ENCODE measurements around the gene MAVS.

DNA sequence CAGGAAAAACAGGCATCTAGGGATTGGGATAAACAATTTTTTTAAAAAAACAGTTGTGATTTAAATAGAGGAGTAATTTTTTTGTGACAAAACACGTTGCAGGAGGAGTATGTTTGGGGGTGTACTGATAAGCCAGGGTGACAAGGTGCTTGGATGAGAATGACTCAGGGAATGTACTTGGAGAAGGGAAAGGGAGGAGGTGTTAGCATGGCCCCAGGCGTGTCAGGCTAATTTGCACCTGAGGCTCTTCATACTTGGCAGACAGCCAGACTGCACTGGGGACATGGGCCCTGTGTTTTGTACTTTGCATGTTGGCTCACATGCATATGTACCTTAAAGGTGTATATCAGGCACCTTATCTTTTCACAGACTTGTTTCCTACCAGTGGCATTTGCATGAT lies 65.3 kb downstream of the MAVS start:
- TF ChIP-seq, protein P1, sequence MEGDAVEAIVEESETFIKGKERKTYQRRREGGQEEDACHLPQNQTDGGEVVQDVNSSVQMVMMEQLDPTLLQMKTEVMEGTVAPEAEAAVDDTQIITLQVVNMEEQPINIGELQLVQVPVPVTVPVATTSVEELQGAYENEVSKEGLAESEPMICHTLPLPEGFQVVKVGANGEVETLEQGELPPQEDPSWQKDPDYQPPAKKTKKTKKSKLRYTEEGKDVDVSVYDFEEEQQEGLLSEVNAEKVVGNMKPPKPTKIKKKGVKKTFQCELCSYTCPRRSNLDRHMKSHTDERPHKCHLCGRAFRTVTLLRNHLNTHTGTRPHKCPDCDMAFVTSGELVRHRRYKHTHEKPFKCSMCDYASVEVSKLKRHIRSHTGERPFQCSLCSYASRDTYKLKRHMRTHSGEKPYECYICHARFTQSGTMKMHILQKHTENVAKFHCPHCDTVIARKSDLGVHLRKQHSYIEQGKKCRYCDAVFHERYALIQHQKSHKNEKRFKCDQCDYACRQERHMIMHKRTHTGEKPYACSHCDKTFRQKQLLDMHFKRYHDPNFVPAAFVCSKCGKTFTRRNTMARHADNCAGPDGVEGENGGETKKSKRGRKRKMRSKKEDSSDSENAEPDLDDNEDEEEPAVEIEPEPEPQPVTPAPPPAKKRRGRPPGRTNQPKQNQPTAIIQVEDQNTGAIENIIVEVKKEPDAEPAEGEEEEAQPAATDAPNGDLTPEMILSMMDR (IDR thresholded peaks at IDR 0.05): no peak
- TF ChIP-seq ATF1 (CRISPR knock-in tag; IDR thresholded peaks at IDR 0.05): no peak
- TF ChIP-seq, protein P2, sequence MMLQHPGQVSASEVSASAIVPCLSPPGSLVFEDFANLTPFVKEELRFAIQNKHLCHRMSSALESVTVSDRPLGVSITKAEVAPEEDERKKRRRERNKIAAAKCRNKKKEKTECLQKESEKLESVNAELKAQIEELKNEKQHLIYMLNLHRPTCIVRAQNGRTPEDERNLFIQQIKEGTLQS (CRISPR knock-in tag; conservative IDR thresholded peaks at IDR 0.05): no peak
- TF ChIP-seq, protein P3, sequence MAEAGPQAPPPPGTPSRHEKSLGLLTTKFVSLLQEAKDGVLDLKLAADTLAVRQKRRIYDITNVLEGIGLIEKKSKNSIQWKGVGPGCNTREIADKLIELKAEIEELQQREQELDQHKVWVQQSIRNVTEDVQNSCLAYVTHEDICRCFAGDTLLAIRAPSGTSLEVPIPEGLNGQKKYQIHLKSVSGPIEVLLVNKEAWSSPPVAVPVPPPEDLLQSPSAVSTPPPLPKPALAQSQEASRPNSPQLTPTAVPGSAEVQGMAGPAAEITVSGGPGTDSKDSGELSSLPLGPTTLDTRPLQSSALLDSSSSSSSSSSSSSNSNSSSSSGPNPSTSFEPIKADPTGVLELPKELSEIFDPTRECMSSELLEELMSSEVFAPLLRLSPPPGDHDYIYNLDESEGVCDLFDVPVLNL (CRISPR knock-in tag; IDR thresholded peaks at IDR 0.05; ENCODE audit: borderline replicate concordance, low read depth): no peak
- TF ChIP-seq, protein P4, sequence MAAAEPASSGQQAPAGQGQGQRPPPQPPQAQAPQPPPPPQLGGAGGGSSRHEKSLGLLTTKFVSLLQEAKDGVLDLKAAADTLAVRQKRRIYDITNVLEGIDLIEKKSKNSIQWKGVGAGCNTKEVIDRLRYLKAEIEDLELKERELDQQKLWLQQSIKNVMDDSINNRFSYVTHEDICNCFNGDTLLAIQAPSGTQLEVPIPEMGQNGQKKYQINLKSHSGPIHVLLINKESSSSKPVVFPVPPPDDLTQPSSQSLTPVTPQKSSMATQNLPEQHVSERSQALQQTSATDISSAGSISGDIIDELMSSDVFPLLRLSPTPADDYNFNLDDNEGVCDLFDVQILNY (CRISPR knock-in tag; IDR thresholded peaks at IDR 0.05): no peak
- no peak for TF ChIP-seq GABPB1 (CRISPR knock-in tag; IDR thresholded peaks at IDR 0.05)
- TF ChIP-seq, protein P5, sequence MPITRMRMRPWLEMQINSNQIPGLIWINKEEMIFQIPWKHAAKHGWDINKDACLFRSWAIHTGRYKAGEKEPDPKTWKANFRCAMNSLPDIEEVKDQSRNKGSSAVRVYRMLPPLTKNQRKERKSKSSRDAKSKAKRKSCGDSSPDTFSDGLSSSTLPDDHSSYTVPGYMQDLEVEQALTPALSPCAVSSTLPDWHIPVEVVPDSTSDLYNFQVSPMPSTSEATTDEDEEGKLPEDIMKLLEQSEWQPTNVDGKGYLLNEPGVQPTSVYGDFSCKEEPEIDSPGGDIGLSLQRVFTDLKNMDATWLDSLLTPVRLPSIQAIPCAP (CRISPR knock-in tag; IDR thresholded peaks at IDR 0.05): no peak
- no peak for TF ChIP-seq FOXK1 (CRISPR knock-in tag; IDR thresholded peaks at IDR 0.05)
- no peak for TF ChIP-seq MYBL2 (CRISPR knock-in tag; IDR thresholded peaks at IDR 0.05)
- TF ChIP-seq, protein P6, sequence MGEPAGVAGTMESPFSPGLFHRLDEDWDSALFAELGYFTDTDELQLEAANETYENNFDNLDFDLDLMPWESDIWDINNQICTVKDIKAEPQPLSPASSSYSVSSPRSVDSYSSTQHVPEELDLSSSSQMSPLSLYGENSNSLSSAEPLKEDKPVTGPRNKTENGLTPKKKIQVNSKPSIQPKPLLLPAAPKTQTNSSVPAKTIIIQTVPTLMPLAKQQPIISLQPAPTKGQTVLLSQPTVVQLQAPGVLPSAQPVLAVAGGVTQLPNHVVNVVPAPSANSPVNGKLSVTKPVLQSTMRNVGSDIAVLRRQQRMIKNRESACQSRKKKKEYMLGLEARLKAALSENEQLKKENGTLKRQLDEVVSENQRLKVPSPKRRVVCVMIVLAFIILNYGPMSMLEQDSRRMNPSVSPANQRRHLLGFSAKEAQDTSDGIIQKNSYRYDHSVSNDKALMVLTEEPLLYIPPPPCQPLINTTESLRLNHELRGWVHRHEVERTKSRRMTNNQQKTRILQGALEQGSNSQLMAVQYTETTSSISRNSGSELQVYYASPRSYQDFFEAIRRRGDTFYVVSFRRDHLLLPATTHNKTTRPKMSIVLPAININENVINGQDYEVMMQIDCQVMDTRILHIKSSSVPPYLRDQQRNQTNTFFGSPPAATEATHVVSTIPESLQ (CRISPR knock-in tag; IDR thresholded peaks at IDR 0.05): no peak
- TF ChIP-seq, protein P7, sequence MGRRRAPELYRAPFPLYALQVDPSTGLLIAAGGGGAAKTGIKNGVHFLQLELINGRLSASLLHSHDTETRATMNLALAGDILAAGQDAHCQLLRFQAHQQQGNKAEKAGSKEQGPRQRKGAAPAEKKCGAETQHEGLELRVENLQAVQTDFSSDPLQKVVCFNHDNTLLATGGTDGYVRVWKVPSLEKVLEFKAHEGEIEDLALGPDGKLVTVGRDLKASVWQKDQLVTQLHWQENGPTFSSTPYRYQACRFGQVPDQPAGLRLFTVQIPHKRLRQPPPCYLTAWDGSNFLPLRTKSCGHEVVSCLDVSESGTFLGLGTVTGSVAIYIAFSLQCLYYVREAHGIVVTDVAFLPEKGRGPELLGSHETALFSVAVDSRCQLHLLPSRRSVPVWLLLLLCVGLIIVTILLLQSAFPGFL (CRISPR knock-in tag; IDR thresholded peaks at IDR 0.05; ENCODE audit: borderline replicate concordance): no peak
